HG03025 (cell line): ENCODE results near the gene IQCH.
"Not testable (repeated sequence)": the region's sequence is repeated elsewhere in the genome, so short reads cannot be mapped to it uniquely, and the experiment has no call there.

Source experiments
- ATAC-seq: cut with Tn5 transposase; IDR thresholded peaks from one replicate; pipeline ENCODE4 v1.9.1; 2021; ENCODE audit warnings: mild to moderate bottlenecking, moderate library complexity; ENCODE audit not compliant: unreplicated experiment, low FRiP score

Gene IQCH

DNA sequence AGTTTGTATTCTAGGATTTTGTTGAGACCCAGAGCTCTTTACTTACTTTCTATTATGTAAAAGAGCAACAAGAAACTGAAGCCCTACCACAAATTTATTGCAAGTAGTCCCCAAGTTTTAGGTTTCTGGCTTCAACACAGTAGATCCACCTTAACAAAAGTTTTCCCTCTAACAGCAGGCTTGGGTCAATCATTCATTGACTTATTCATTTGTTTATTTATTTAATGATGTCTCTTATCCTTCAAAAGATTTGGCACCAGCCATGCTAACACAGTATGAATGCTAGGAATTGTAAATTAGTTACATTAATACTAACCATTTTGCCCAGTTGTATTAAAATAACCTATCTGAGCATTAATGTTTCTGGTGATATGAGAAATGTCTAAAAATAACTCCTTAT is 88.6 kb downstream of the IQCH start:
- ATAC-seq, result no peak

DNA sequence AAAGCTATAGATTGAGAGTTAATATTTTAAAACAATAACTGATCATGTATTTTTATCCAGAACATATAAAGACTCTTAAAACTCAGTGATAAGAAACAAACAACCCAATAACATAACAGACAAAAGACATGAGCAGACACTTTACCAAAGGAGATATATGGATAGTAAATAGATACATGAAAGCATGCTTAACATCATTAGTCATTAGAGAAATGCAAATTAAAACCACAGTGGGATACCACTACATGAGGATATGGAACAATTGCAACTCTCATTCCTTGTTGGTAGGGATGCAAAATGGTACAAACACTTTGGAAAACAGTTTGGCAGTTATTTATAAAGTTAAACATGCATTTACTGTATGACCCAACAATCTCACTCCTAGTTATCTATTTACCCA is 95.0 kb downstream of the IQCH start:
- no peak for ATAC-seq

DNA sequence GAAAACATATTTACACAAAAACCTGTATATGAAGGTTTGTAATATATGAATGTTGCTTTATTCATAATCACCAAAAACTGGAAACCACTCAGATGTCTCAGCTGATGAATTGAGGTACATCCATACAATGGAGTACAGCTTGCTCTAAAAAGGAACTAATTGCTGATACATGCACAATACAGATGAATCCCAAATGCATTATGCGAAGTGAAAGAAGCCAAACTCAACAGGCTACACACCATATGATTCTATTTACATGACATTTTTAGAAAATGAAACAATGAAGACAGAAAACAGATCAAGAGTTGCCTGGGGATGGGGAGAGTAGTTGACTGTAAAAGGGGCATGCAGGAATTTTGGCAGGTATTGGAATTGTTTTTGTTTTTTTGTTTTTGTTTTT is 95.5 kb downstream of the IQCH start:
- ATAC-seq, result no peak

DNA sequence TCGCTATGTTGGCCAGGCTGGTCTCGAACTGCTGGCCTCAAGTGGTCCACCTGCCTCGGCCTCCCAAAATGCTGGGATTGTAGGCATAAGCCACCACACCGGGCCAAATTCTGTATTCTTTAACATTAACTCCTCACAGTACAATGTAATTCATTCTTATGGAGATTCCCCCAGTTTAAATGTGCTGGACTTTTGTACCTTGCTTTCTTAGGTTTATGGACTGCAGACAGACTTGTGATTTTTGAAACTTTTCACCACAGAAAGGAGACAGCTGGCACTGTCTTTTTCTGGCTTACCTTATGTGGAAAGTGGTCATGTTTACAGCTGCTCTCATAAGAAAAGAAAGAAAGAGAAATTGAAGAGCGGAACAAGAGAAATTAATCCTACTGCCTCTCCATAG is 103.8 kb downstream of the IQCH start:
- no peak for ATAC-seq

DNA sequence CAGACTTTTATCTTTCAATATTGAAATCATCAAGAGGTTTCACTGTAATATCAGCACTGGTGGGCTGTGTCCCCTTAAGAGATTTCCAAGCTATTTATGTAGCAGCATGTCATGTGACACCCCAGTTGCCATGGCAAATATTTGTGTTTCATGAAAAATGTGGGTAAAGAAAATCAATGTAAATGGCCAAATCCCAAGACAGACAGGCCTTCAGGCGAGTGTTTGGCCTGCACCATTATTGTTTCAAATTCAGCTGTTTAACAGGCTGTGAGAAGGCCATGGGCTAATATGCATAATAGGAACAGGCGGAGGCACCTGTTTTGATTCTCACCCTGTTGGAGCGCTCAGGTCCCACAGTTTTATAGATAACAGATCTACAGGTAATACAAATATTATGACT is 104.2 kb downstream of the IQCH start:
- ATAC-seq, result no peak

DNA sequence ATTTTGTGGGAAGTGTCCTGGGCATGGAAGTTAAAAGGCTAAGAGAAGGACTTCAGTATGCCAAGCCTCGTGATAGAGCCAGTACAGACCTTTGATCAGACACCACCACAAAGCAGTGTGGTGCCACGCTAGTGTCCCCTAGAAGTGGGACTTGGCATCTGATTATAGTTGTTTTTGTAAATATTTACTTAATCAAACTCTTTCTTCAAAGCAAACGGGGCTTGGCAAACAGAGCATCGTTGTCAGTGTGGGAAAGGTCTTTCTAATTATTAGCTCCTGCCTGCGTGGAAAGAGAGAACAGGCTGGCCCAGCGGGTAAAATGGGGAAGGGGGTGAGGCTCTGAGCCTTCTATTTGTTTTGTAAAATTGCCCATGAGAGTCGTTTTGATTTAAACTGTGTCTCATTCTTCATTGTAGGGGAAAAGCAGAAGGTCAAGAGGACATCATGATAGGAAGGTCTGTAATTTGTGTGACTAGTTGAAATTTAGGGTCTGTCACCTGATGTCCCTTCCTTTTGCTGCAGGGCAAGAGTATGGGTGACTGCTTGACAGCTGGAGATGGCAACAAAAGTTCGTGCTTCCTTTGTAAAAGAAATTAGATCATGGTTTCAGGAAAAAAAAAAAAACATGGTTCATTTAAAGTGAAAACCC is 105.0 kb downstream of the IQCH start:
- ATAC-seq, result no peak

DNA sequence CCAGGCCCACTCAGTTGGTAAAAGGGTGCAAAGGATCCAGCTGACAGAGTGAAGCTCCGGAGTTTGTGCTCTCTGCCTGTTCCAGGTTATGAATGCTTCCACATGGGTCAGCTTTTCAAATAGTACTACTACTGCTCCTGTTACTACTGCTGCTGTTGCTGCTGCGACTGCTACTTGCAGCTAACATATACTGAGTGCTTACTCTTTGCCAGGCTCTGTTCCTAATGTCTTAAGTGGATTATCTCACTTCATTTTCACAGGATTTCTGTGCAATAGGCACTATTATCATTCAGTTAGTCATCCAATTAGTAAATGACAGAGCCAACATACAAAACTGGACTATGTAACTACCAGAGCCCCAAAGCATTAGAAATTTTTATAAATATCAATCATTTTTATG is 106.5 kb downstream of the IQCH start:
- no peak for ATAC-seq

DNA sequence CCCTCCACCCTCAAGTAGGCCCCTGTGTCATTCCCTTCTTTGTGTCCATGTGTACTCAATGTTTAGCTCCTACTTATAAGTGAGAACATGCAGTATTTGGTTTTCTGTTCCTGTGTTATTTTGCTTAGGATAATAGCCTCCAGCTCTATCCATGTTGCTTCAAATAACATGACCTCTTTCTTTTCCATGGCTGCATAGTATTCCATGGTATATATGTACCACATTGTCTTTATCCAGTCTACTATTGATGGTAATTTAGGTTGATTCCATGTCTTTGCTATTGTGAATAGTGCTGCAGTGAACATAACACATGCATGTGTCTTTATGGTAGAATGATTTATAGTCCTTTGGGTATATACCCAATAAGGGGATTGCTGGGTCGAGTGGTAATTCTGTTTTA is 109.1 kb downstream of the IQCH start:
- ATAC-seq, result not testable (repeated sequence)

DNA sequence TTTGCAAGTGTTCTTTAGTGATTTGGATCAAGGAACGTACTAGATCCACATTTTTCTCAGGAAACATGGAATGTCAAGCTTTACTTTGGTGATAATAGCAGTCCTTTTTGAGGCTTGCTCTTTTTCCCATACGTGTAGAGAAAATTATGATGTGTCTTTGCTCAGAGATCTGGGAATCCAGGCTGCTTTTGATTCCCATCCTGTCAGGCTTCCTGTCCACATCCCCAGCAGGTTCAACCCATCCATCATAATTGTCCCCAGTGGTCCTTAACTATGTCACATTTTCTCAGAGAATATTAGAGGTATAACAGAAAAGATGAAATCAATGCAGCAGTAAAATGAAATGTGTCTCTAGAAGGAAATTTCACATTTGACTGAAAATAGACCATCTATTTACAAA is 111.4 kb downstream of the IQCH start:
- ATAC-seq, result no peak

DNA sequence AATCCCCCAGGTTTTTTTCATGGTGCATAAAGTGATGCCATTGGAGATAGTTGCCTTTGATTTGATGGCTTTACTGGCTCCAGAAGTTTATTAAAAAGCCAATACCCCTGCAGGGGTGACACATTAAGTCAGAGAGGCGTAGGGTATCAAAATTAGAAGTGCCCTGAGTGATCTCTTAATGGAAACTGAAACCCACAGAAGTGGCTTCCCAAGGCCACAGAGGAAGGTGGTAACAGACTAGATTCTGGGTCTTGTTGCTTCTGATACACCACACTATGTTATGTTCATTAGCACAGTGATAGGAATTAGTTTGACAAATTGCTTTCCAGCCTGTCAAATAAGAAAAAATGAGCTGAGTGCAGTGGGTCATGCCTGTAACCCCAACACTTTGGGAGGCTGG is 112.3 kb downstream of the IQCH start:
- ATAC-seq, result no peak

DNA sequence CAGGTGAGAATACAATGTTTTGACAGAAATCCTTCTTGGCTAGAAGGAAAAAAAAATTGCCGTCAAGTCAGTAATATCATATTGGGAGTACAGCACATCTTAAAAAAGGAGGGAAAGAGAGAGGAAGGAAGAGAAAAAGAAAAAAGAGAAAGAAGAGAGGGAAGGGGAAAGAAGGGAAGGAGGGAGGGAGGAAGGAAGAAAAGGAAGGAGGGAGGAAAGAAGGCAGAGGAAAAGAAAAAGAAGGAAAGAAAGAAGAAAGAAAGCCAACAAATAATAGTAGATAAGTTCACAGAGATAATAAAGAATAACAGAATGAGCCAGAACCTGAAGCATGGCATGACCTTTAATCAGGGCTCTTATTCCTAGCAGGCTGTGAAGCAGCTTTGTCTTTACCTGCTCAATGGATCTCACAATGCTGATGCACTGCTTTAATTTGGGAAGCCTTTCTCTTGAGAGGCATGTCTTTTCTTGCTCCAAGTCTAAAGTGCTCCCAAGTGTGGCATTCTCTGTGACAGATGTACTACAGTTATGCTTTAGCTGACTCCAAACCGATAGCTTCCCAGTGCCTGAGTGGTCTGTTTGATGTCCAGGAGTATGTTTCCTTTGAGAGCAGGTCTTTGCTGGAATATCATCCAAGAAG is 114.9 kb downstream of the IQCH start:
- no peak for ATAC-seq

DNA sequence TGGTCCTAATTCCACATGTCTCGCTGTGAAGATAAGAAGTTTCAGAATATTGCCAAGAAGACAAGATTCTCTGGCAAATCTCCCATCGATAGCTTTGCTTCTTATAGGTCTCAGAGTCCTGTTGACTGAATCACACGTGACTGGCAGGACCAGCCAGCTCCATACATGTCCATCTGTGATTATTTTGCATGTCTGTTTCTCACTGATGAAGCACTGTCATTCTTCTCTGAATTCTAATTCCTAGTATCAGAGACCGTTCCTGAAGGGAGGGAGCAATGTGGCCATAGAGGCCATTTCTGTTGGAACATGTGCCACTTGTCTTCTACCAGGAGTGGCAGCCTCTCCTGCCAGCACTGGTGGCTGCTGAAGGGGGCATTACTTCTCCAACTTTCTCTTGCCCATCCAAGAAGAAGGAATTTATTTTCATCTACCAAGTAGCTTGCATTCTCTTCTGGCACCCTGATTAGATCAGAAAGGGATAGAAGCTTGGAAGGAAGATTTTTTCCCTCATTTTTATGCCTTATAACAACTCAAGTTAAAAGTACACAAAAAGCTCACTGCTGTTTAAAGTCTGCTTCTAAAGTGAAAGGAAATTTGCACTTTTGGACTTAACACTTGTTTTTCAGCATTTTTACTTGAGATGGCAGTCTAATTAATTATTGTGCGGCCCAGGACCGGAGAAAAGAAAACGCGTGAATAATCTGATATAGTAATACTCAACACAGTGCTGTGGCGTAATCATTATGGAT is 115.8 kb downstream of the IQCH start:
- ATAC-seq, result no peak

DNA sequence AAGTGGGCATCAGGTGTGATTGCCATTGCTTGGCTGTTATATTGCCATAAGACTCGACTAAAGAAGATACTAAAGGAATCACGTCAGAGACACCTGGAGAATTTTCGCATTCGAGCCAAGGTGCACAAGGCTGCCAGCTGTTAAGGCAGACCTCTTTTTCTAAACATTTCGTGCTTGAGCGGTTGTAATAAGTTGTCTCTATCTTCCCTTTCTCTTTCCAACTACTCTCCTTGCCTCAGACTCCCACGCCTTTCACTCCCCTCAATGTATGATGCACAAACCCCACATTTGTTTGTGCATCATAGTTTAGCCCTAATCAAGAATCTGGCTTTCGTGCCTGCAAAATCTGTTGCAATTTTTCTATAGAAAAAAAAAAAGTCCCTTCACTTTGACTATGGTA is 118.0 kb downstream of the IQCH start:
- no peak for ATAC-seq

DNA sequence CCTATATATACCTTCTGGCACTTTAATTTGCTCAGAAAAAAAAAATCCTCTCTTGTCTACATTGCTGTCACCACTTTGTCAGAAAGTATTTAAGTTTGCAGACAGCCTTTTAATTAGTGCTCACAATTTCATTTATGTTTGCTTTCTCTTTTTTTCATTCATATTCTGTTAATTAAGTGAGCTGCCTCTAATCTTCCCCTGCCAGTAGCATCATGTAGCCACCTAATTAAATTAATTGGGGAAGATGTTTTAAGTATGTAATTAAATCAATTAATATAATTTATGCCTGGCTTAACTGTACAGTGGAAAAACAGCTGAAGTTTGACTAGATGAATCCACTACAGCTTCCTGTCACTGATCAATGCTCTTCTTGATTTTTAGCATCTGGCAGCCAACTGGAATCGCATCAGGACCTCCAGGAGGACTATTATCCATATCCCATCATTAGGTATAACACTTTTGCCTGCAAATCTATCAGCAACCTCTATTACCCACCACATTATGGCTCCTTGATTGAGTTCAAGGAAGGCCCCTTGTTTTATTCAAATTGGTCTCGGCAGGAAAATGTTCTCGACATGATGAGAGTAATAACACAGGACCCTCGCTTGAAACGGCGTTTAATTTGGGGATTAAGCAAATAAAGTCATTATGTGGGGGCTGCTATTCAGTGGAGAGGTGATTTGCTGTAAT is 118.5 kb downstream of the IQCH start:
- no peak for ATAC-seq

DNA sequence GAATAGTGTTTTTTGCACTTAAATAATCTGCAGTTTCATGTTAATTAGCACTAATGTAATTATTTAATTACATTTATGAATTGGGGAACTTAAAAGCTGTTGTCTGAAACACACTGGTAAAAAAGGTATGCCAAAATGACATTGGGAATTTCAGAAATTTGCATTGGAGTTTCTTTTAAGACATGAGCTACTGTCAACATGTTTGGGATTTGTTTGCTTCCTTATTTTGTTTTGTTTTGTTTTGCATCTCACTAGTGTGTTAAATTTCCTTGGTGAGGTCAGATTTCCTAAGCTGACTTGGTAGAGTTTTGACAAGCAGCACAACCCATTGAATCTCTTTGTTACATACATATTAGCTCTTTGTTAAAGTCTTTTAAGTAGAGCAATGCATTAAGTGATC is 119.4 kb downstream of the IQCH start:
- ATAC-seq, result no peak

DNA sequence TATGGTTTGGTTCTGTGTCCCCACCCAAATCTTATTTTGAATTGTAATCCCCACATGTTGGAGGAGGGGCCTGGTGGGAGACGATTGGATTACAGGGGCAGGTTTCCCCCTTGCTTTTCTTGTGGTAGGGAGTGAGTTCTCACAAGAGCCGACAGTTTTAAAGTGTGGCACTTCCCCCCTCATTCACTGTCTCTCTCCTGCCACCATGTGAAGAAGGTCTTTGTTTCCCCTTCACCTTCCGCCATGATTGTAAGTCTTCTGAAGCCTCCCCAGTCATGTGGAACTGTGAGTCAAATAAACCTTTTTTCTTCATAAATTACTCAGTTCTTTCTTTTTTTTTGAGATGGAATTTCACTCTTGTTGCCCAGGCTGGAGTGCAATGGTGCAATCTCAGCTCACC is 124.9 kb downstream of the IQCH start:
- no peak for ATAC-seq

DNA sequence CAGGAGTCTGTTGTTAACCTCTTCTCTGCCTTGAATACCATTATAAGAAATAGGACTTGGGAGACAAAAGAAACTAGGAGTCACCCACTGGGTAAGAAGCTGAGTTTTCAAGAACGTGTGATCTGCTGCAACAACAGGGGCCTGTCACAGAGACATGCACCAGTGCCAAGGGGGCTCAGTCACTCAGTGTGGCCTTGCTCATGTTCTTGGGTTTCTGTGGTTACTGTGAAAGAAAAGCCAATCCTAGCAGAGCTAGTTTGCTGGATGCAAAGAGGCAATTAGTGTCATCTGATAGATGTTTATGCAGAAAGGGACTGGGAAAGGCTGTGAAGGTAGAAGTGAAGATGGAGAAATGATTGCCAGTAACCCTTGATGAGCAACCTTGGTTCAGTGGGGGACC is 126.3 kb downstream of the IQCH start:
- ATAC-seq, result no peak

DNA sequence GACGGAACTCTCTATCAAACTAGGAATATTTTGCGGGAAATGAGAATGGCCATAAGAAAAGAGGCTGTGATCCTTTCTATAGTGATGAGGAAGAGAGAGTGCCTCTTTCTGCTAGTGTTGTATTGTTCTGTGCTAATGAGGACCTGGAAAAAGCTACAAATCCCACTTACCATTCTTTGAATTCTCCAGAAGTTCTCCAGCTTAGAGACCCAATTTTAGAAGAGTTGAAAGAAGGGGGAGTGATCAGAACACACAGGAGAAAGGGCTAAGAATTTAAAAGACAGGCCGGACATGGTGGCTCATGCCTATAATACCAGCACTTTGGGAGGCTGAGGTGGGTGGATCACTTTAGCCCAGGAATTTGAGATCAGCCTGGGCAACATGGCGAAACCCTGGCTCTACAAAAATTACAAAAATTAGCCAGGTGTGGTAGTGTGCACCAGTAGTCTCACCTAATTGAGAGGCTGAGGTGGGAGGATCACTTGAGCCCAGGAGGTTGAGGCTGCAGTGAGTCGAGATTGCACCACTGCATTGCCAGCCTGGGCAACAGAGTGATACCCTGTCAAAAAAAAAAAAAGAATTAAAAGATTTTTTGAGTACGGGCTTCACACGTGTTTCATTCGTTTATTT is 126.9 kb downstream of the IQCH start:
- ATAC-seq, result no peak

DNA sequence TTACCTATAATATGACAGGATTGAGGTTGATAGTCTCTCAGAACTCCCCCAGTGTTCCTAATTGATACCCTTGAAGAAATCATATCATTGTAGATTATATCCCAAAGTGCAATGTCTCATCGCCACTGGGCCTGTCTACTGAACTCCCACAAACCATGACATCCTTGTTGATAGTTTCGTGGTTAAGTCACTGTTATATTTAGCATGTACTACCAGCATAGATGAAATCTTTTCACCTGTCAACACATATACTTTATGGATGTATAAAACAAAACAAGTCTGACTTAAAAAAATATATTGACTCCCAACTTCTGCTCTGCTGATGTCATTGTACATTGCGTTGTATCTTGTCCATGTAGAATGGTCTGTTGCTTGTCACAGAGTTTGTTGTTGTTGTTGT is 128.1 kb downstream of the IQCH start:
- no peak for ATAC-seq

DNA sequence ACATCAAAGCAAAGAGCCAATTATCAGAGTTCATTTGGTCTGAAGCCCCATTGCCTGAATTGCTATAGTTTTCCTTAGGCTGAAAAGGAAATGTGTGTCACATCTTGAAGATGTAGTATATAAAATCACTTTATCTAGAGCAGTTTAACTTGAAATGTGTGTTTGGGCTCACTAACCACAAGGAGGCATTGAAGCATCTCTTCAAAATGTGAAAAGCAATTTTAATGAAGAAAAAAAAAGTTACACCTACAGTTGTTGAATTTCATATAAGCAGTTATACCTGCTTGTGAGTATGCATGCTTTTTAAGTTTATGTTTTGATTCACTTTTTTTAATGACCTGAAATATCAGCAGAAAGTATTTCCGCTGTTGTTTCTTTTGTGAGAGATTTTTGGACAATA is 129.3 kb downstream of the IQCH start:
- no peak for ATAC-seq

DNA sequence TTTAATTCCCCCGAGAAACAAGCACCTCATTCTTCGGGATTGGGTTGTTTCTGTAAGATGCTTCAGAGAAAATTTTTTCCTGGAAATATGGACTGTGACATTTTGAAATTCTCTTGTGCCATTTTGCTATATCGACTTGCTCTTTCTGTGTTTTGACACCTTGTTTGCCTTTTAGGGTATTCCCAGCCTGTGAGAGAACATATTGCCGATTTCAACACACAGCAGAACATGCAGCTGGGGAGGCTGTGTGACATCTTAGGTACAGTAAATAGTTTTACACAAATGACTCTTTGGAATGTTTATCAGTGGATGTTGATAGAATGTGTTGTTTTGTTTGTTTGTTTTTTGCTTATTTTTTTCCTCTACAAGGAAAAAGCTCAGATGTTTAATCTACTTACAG is 130.2 kb downstream of the IQCH start:
- no peak for ATAC-seq
